Measurements from ENCODE around the gene DCAF11.

The DCAF11 gene

DNA sequence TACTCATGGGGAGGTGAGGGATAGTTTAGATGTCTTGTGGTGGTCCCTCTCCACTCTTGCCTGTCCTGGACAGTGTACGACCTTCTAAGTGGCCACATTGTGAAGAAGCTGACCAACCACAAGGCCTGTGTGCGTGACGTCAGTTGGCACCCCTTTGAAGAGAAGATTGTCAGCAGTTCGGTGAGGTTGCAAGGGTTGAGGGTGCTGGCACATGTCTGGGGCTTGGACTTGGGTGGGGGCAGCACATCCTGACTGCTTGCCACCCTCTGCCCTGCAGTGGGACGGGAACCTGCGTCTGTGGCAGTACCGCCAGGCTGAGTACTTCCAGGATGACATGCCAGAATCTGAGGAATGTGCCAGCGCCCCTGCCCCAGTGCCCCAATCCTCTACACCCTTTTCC, 8.3 kb downstream of the DCAF11 start:
- no peak for DNase-seq

DNA sequence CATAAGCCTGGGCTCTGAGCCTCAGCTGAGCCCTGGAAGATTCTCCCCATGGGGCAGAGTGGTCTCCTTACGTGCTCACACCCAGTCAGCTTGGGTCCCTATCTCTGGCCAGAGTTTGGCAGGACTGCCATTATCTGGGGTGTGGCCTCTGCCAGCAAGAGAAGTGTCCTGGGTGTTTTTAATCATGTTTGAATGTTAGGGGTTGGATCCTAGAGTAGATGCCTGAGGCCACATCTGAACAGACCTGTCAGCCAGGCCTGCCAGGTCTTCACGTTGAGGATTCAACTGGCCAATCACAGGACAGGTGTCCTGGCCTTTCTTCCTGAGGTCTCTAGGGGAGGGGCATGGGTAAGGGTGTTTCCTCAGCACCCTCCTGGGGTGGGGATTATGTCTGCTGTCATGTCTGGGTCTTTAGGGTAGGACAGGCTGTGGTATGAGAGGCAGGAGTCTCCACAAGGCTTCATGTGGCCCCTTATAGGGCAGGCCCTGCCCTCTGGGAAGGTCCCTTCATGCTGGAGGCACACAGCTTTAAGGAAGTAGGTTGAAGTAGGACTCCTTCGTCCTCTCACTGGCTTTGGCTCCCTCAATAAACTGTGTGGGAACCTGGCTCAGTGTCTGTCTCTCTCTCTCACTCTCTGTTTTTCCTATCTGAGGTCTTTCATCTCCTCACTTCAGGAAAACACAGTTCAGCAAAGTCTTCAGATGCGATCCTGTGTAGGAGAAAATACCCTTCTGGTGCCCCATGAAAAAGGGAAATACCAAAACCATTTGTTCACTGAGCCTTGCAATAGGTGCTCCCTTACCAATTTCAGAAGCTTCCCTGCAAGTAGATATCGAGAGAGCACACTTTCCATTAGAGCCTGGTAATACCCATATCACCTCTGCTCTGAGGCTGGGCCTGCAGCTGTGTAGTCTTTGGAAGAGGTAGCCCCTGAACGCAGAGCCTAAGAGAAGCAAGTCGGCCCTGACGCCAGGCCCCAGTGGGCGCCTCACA, 9.1 kb downstream of the DCAF11 start:
- DNase-seq, result no peak

DNA sequence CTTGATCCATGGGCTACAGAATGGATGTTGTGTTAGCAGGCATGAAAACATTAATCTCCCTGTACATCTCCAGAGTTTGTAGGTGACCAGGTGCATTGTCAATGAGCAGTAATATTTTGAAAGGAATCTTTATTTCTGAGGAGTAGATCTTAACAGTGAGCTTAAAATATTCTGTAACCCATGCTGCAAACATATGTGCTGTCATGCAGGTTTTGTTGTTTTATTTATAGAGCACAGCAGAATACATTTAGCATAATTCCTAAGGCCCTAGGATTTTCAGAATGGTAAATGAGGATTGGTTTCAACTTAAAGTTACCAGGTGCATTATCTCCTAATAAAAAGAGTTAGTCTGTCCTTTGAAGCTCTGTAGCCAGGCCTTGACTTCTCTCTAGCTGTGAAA, 12.4 kb downstream of the DCAF11 start:
- DNase-seq, result no peak

DNA sequence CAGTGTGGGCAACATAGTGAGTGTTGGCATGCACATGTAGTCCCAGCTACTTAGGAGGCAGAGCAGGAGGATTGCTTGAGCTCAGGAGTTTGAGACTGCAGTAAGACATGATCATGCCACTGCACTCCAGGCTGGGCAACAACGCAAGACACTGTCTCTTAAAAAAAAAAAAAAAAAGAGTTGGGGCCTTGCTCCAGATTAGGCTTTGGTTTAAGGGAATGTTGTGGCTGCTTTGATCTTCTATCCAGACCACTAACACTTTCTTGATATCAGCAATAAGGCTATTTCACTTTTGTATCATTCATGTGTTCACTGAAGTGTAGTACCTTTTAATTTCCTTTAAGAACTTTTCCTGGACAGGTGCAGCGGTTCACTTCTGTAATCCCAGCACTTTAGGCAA, 13.1 kb downstream of the DCAF11 start:
- DNase-seq, result no peak

DNA sequence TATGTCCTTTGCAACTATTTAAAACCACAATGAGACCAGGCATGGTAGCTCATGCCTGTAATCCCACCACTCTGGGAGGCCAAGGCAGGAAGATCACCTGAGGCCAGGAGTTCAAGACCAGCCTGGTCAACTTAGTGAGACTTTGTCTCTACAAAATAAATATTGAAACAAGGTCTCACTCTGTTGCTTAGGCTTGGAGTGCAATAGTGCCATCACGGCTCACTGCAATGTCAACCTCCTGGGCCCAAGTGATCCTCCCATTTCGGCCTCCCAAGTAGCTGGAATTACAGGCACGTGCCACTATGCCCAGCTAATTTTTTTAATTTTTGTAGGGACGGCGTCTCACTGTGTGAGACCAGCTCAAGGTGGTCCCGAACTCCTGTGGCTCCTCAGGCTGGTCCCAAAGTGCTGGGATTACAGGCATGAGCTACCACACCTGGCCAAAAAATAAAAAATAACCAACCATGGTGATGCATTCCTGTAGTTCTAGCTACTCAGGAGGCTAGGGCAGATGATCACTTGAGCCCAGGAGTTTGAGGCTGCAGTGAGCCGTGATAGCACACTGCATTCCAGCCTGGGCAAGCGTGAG, 14.9 kb downstream of the DCAF11 start:
- no peak for DNase-seq

DNA sequence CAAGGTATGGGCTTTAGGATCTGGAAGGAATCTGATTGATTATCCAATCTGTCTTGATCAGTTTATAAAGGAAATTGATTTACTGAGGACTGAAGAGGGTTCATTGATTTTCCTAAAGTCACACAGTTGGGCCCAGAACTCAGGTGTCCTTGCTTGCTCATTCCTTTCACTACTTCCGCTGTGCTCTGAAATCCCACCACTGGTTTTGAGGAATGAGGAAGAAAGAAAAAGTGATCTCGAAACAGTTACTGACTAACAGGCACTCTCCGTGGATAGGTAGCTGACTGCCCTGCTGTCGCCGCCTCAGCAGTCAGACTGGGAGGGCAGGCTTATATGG, 15.8 kb downstream of the DCAF11 start, which contains the start of gene FITM1:
FITM1 (plus strand) TSS at position 280 of the 337 bp plus-strand sequence. CDS start 905 bp downstream, outside the sequence.
- DNase-seq, result no peak

DNA sequence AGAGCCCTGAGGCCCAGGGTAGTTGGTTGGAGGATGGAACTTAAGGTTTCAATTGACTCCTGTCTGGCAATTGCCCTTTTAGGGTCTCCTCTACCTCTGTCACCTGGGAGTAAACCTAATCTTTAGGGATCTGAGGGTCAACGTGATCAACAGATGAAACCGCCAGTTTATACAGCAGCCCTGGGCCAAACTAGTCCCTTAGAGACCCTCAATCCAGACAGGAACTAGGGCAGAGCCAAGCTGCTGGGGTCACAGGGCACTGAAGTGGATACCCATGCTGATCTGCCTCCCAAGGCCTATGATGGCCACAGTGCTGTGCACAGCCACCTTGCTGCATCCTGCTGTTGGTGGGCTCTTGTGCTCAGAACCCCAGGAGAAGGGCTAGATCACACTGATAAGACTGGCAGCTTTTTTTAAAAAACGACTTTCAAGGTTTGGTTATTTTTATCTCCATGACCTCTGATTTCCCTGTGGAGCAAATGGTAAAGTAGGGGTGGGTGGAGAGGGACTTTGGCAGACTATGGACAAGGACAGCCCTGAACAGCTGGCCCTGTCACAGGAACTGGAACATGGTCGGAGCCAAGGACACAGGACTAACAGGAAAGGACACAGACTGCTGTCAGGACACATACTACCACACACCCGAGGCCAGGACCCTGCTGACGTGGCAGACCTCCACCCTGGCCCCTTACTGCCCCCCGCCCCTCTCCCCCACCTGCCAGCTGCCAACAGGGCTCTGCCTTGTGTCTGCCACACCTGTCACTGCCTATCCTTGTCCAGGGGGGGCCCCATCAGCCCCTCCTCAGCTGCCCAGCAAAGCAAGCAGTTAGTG, 16.4 kb downstream of the DCAF11 start:
- DNase-seq, result no peak

DNA sequence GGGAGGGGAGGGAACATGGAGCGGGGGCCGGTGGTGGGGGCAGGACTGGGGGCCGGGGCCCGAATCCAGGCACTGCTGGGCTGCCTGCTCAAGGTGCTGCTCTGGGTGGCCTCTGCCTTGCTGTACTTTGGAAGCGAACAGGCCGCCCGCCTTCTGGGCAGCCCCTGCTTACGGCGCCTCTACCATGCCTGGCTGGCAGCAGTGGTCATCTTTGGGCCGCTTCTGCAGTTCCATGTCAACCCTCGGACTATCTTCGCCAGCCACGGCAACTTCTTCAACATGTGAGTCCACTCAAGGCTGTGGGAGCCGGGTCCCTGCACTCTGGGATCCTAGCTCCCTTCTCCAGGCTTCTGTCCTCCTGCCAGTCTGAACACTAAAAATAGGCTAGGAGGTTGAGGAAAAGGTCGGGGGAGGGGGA, 17.0 kb downstream of the DCAF11 start:
- no peak for DNase-seq

DNA sequence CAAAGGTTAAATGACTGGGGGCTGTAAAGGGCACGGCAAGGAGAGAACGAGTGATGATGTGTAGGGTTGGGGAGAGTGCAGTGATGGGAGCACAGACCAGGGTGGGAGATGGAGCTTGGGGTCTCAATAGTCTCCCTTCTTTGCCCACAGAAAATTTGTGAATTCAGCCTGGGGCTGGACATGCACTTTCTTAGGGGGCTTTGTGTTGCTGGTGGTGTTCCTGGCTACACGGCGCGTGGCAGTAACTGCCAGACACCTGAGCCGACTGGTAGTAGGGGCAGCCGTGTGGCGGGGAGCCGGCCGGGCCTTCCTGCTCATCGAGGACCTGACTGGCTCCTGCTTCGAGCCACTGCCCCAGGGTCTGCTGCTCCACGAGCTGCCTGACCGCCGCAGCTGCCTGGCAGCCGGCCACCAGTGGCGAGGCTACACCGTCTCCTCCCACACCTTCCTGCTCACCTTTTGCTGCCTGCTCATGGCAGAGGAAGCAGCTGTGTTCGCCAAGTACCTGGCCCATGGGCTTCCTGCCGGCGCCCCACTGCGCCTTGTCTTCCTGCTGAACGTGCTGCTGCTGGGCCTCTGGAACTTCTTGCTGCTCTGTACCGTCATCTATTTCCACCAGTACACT, 17.6 kb downstream of the DCAF11 start:
- DNase-seq, result no peak

DNA sequence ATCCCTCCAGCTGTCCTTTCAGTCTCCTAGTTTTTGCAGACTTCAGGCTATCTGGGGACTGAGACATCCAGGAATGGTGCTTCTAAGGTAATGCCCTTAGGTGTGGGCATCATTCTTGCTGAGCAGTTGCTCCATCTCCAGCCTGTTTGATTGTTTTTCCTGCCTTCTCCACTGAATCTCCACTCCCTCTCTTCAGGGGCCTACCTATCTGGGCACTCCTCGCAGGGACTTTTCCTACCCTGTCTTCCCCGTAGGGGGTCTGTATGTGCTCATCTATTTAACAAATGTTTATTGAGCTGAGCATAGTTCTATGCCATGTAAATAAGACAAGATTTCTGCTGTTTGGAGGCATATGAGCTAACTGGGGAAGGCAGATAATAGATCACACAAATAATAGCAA, 18.4 kb downstream of the DCAF11 start:
- no peak for DNase-seq

DNA sequence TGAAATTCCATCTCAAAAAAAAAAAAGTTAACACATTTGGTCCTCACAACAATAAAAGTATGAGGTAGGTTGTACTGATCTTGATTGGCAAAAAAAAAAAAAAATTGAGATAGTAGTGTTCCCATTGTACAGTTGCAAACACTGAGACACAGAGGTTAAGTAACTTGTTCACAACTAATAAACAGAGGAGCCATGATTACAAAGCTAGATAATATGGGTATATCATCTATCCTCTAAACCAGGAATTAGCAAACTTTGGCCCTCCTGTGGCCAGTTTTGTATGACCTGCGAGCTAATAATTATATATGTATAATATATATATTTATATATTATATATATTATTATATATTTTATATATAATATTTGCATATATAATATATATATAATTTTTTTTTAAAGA, 19.2 kb downstream of the DCAF11 start:
- no peak for DNase-seq

DNA sequence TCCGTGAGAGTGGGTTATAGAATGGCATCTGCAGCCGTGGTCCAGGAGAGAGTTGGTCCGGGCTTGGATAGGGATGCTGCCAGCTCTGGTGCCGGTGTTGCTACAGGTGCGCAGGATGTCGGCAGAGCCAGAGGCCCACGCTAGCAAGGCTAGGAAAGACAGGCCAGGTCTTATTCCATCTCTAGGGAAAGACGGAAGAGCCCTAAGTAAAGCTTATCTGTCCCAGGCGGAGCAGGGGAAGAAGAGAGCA, 20.9 kb downstream of the DCAF11 start:
- DNase-seq, result no peak

DNA sequence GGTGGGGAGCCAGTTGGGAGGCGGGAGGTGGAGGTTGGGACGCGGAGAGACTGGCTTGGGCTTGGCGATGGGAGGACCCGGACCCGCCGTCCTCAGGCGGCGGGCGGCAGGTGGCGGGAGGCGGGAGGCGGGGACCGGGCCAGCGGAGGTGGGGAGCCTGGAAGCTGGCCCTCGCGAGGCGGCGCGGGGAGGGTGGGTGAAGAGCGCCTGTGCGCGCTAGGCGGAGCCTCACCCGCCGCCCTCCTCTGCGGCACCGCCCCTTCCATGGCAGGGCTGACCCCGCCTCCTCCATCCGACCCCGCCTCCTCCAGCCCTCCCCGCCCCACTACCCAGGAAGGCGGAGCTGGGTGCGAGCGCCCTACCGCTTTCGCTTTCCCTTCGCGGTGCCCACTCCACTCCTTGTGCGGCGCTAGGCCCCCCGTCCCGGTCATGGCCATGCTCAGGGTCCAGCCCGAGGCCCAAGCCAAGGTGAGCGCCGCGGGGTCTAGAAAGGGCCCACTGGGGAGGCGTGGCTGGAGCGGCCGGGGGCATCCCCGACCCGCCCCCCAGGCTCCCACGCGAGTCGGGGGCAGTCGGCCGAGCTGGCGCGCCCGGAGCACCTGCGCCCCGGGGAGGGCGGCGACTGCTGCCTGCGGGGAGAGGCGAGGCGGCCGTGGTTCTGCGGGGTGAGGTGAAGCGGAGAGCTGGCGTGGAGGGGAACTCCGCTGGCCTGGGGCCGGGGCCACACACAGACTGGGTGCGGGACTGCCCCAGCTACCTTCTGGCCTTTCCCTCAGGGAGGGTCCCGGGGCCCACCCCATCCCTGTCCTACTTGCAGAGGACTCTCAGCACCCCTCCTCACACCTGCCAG, 21.5 kb downstream of the DCAF11 start, which contains the start of gene PSME1:
PSME1 (plus strand) TSS at position 361 of the 850 bp plus-strand sequence; CDS start at position 430, 69 bp downstream.
- peak; percentile 79 for DNase-seq

DNA sequence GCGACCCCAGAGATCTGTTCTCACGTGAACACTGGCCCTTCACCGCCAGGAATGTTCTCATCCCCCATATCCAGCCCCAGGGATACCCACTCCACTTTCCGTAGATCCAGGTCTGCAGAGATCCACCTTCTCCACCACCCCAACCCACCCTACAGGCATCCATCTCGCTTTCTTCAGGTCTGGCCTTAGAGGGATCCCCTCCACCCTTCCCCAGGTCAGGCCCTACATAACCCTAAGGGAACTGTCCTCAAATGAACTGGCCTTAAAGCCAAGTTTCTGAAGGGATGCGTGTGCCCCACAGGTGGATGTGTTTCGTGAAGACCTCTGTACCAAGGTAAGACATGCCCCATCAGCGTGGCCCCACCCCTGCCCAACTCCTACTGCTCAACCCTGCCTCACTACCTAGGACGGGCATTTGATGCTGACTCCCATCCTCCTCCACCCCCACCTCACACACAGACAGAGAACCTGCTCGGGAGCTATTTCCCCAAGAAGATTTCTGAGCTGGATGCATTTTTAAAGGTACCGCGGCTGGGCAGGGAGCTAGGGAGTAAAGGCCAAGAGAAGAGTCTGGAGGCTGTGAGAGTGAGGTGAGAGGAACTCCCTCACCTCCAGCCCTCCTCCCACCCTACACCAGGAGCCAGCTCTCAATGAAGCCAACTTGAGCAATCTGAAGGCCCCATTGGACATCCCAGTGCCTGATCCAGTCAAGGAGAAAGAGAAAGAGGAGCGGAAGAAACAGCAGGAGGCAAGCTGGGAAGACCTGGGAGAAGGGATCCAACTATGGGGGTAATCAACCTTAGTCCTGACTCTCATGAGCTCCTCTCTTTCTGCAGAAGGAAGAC, 22.3 kb downstream of the DCAF11 start:
- DNase-seq, result no peak

DNA sequence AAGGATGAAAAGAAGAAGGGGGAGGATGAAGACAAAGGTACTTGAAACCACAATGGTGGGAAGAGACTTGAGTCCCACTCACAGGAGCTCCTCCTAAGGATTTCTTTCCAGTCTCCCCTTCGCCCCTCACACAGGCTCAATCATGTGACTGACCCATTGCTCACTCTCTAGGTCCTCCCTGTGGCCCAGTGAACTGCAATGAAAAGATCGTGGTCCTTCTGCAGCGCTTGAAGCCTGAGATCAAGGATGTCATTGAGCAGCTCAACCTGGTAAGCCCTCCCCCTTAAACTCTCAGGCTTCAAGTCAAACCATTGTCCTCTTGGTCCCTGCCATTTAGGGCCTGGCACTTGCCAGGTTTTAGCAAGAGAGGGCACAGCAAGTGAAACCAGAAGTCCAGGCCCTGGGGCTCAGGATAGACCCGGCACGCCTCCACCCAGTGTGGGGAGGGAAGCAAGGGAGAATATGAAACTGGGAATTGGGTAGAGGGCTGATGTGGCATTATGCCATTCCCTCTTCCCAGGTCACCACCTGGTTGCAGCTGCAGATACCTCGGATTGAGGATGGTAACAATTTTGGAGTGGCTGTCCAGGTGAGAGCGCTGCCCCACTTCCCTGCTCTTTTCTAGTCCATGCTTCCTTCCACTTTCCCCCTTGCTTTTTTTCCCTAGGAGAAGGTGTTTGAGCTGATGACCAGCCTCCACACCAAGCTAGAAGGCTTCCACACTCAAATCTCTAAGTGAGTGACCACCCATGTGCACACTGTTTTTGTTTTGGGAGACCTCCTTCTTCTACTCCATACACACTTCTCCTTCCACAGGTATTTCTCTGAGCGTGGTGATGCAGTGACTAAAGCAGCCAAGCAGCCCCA, 23.2 kb downstream of the DCAF11 start:
- DNase-seq, result no peak

DNA sequence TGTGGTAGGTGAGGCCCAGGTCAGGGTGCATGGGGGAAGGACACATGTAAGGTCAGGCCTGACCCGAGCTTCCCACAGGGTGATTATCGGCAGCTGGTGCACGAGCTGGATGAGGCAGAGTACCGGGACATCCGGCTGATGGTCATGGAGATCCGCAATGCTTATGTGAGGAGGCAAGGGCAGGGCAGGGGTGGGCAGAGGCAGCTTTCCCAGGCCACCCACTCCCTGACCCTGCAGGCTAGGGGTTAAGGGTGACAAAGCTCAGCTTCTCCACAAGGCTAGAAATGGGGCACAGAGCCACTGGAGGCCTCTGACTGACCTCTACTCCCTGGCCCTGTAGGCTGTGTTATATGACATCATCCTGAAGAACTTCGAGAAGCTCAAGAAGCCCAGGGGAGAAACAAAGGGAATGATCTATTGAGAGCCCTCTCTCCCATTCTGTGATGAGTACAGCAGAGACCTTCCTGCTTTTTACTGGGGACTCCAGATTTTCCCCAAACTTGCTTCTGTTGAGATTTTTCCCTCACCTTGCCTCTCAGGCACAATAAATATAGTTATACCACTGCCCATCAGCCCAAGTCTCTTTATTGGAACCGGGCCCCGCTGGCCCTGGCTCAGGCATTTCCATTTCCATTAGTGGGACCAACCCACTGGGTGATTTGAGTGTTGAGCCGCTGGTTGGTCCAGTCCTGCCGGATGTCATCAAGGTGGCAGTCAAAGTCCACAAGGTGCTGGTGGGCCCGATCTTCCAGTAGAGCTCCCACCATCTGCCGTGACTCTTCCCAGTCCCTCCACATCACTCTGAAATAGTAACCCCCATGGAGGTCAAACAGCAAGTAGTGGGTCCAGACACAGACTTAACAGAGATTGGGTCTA, 24.1 kb downstream of the DCAF11 start:
- DNase-seq, result no peak

DNA sequence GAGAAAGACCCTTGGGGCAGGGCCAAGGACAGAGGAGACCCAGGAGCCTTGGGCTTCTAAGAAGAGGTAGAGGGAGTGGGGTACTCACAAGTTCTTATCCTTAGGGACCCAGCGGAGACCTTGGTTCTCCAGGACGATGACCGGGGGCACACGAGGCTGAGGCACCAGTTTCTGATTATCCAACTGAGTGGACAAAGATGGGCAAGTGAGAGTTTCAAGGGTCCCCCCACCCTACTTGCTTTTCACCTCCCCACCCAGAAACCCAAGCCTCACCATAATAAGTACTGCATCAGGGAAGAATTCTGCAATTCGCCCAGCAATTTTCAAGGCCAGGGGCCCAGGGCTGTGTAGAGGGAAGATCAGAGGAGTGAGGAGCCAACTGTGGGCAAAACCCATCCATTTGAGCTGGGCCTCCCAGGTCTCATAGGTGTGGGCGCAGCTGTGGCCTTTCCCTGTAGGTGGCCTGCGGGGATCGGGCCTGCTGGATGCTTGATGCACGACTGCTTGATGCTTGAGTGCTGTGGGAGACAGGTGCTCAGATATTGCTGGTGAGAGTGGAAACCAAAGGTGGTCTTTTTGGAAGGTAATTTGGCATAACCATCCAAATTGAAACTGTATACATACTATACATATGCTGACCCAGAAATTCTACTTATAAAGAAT, 24.8 kb downstream of the DCAF11 start:
- DNase-seq, result no peak

DNA sequence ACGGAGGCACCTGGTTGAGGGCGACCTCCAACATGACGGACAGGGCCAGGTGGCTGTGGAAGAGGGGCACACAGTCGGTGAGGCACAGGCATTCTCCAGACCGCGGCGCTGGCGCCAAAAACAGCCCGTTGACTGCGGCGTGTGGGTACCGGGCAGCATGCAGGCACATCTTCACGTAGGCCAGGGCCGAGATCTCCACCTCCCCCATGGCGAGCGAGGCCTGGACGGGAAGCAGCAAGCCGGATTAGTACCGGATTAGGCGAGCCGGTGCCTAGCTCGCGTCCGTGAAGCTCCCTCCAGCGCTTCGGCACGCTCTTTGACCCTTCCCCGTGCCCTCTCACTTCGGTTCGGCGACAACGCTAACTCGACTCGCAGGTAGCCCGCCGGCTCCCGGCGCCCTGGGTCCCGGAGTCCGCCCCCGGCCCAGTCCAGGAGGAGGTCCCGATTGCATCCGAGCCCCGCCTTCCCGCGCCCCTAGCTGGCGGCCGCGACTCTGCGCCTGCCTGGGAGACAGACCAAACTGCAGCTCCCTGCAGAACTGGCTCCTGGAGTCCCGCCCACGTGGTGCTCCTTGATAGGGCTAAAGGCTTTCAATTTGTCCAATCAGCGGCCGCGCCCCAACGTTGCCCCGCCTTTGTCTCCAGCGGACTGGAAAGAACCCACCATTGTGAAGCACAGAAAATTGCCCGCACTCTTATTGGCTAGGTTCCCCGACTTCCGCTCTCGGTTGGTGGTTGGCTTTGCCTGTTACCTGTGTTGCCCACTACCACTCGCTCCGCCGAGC, 26.7 kb downstream of the DCAF11 start, which contains the start of gene EMC9:
EMC9 (minus strand) TSS at position 495 of the 784 bp plus-strand sequence; CDS start at position 208, 287 bp downstream.
- peak; percentile 97 for DNase-seq
